GM18873 (cell line): ENCODE data around the gene FBXW8.

Experiments
- ATAC-seq: cut with Tn5 transposase; IDR thresholded peaks from one replicate; pipeline ENCODE4 v1.9.1; 2021; ENCODE audit warnings: mild to moderate bottlenecking, moderate library complexity, moderate number of reproducible peaks; ENCODE audit not compliant: unreplicated experiment, low FRiP score

Gene FBXW8

DNA sequence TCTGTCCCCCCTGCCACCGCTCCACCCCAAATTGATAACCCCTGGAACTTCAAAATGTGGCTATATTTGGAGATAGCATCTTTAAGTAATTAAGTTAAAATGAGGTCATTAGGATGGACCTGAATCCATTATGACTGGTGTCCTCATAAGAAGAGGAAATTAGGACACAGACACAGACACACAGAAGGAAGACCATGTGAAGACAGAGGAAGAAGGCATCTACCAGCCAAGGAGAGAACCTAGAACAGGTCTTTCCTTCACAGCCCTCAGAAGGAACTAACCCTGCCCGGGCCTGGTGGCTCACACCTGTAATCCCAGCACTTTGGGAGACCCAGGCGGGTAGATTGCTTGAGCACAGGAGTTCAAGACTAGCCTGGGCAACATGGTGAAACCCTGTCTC lies 25.9 kb upstream of the FBXW8 start:
- ATAC-seq = no peak

DNA sequence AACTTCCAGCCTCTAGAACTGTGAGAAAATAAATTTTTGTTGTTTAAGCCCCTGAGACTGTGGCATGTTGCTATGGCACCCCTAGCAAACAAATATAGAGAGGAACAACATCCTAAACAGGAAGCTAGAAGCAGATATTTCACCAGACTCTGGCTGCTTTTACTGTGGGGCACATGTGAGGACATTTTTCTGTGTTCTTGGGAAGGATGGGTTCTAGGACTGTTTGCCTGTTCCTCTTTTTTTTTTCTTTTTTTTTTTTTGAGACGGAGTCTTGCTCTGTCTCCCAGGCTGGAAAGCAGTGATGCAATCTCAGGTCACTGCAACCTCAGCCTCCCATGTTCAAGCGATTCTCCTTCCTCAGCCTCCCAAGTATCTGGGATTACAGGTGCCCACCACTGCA lies 25.3 kb upstream of the FBXW8 start:
- no peak for ATAC-seq

DNA sequence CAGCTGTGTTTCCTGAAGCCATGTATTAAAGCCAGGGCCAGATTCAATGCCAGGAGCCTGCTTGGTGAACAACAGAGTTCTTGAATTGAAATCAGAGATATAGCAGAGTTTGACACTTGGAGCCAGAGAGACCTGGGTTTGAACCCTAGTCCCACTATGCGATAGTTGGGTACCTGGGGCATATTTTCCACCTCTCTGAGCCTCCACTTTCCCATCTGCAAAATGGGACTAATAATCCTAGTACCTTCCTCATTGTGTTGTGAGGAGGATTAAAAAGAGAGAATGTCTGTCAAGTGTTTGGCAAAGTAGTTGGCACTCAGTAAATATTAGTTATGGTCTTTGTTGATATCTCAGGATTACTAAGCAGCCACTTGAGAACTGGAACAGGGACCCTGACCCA lies 23.5 kb upstream of the FBXW8 start:
- ATAC-seq = no peak

GRCh38 chr12:116887897-116888296 lies 22.9 kb upstream of the FBXW8 start:
- no peak for ATAC-seq

DNA sequence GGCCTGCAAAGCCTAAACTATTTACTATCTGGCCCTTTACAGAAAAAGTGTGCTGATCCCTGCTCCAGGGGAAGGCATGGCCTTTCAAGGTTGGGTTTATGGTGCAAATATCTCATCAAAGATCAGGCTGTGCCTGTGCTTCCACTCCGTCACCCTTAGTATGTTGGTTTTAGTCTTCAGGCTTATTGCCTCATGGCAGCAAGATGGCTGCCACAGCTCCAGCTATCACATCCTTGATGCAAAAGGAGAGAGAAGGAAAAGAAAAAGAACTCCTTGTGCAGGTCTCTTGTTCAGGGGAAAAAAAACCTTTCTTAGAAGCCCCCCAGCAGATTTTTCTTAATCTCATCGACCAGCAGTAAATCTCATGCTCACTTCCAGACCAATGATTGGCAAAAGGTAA lies 20.4 kb upstream of the FBXW8 start:
- no peak for ATAC-seq

DNA sequence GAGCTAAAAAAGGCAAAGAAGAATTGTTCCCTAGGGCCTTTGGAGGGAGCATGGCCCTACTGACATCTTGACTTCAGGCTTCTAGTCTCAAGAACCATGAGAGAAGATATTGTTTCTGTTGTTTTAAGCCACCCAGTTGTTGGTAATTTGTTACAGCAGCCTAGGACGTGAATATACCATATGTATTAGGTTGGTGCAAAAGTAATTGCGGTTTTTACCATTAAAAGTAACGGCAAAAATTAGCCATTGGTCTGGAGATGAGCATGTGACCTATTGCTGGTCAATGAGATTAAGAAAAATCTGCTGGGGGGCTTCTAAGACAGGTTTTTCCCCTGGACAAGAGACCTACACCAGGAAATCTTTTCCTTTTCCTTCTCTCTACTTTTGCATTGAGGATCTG lies 19.7 kb upstream of the FBXW8 start:
- no peak for ATAC-seq

DNA sequence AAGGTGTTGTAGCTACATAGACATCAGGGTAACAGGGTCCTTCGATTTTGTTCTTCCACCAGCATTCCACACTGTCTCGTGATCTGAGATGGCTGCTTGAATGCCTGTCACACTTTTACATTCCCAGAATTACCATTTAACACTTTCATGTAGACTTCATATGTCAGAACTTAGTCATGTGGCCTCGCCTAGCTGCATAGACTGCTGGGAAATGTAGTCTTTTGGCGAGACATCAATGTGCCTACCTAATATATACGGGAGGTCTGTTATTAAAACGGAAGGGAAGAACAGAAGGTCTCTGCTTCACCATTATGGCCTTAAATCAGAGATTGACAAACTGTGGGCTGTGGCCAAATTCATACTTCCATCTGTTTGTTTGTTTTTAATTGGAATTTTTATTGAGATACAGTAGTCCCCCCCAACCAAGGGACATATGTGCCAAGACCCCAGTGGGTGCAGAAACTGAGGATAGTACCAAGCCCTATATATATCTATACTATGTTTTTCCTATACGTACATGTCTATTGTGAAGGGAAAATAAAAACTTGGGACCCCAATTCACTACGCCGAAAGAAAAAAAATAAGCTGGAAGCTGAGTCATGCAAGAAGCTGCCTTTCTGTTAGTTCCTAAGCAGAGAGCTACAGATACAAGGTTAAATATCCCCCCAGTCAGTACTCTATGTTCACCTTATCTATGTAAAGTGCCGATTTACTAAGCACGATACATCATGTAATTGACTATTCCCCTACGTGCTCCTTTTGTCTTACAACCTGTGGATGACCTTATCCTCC lies 18.2 kb upstream of the FBXW8 start:
- no peak for ATAC-seq

DNA sequence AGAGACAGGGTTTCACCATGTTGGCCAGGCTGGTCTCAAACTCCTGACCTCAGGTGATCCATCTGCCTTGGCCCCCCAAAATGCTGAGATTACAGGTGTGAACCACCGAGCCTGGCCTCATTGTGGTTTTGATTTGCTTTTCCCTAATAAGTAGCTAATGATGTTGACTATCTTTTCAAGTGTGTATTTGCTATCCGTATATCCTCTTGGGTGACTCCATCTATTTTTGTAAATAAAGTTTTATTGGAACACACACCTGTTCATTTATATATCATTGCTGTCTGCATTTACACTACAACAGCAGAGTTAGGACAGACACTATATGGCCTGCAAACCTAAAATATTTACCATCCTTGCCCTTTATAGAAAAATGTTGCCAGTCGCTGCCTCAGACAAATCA lies 15.8 kb upstream of the FBXW8 start:
- ATAC-seq = no peak

DNA sequence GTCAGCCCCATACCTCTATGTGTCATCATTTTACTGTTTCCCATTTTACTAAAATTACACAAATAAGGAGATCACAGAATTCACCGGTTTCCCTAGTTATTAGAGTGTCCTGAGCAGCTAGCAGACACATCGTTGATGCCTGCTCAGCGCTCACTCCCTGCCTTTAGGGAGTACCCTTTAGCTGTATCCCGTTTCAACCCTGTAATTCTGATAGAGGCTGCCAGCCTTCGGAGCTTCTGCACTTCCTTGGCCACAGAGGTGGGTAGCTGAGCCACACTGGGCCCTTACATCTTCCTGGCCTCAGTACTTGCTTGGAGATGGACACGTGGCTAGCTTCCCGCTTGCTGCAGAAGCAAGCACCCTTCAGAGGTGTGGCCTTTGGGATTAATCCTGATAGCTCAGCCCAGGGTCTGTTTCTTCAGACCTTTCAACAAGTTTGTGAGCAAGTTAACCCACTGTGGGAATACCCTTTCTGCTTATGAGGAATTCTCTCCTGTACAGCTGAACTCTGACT lies 14.3 kb upstream of the FBXW8 start:
- ATAC-seq = no peak

DNA sequence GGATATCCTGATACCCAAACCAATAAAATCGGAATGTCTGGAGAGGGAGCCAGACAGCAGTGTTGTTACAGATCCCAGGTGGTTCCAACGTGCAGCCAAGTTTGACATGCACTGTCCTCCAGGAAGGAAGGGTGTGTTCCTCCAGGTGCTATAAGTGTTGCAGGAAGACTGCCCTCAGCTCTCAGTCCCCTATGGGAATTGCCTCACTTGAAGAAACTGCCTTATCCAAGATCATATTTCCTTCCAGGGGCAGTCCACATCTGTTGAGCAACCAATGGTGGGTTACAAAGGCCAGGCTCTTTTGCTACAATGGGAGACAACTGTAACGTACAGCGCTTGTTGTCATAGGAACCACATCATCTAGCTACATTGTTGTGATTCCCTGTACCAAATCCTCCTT lies 13.3 kb upstream of the FBXW8 start:
- ATAC-seq = no peak

- no peak for ATAC-seq
These were observed 12.1 kb upstream of the FBXW8 start for GRCh38 chr12:116898669-116899068.

DNA sequence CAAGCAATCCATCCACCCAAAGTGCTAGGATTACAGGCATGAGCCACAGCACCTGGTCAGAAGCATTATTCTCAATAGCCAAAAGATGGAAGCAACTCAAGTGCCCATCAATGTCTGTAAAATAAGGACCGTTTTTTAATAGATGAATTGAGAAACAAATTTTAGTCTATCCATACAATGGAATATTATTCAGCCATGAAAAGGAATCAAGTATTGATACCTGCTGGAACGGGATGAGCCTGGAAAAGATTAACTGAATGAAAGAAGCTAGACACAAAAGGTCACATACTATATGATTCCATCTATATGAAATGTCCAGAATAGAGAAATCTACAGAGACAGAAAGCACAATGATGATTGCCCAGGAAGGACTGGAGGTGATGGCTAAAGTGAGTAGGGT lies 9.1 kb upstream of the FBXW8 start:
- no peak for ATAC-seq

DNA sequence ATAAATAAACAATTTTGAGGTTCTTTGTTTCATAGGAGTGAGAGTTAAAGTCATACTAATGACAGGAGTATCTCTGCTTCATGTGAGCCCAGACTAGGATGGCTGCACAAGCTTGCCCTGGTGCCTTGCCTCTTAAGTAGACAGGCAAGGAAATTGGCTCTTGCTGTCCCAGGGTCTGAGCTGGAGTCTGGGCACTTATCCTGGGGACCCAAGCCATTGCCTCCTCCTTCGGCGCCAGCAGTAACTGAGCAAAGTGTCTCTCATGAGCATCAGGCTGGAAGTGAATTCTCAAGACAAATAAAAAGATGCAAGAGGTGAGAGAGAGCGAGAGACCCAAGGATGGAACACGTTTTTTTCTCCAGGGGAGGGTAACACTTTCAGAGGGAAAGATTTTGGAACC lies 6.9 kb upstream of the FBXW8 start:
- no peak for ATAC-seq

- ATAC-seq = no peak
These were observed 4.5 kb upstream of the FBXW8 start for GRCh38 chr12:116906285-116906684.

DNA sequence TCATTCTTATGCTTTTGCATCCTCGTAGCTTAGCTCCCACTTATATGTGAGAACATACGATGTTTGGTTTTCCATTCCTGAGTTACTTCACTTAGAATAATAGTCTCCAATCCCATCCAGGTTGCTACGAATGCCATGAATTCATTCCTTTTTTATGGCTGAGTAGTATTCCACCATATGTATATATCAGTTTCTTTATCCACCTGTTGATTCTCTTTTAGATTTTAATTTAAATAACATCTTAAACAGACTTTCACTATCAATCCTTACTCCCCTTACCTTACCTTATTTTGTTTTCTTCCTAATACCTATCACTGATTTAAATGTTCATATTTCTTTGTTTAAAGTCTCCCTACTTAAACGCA lies 488 bp upstream of the FBXW8 start:
- ATAC-seq = no peak

GRCh38 chr12:116915326-116915725 lies 4.6 kb downstream of the FBXW8 start:
- no peak for ATAC-seq

- ATAC-seq = no peak
These were observed 5.4 kb downstream of the FBXW8 start for GRCh38 chr12:116916122-116916521.

DNA sequence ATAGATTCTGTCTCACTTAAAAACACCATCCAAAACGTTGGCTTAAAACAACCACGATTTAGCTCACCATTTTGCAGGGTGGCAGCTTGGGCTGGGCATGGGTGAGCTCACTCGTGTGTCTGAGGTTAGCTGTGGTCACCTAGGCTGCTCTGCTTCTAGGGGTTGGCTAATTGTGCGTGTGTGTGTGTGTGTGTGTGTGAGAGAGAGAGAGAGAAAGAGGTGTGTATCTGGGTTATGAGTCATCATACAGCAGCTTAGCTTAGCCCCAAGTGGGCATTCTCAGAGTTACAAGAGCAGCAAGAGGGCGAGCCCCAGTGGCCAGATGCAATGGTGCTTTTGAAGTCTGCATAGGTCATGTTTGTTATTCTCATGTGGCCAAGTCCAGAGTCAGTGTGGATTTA lies 6.0 kb downstream of the FBXW8 start:
- peak; percentile 86 for ATAC-seq

DNA sequence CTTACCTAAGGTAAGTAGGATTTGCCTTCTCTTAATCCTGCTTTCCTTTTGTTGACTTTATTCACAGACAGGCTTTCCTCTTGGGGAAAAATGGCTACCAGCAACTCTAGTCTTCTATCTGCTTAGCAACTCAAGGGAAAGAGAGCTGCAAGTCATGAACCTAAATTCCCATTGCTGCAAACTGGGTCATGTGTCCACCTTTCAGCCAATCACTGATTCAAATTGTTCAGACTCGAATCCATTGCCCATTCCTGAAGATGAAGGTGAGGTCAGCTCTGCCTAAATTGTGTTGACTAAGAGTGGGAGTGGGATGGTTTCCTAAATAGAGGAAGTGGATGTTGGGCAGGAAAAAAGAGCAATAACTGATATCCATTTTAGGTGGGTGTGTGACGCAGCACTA lies 7.7 kb downstream of the FBXW8 start:
- no peak for ATAC-seq

GRCh38 chr12:116919247-116919661 lies 8.5 kb downstream of the FBXW8 start:
- ATAC-seq = no peak

DNA sequence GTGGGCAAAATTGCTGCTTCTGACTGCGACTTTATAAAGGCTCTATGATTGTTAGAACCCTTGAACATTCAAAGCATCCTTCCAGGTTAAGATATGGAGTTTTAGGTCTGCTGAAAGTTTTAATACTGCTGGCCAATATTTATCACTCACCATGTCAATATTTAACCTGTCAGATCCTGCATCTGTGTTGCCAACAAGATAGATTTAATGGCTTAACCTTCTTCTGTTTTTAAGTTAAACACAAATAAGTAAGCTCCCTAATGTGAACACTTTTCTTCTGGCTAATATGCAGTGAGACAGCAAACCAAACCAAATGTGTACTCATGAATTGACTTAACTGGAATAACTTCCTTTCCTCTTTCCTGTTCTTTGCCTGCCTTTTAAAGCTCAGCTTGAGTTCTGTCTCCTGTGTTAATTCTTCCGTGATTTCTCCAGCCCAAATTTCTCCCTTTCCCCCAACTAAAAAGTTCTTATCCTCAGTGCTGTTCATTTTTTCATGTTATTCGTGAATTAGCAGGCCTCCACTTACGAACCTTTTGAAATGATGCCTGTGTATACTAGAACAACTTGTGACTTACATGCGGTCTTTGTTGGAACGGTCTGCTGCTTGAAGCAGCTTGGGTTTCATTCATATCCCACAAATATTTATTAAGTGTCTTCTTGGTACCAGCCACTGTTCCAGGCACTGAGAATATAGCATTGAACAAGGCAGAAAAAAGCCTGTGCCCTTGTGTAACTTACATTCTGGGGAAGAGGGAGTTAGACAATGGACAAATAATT lies 9.1 kb downstream of the FBXW8 start:
- ATAC-seq = no peak

GRCh38 chr12:116920939-116921338 lies 10.2 kb downstream of the FBXW8 start:
- ATAC-seq = no peak
